Endothelial cell of umbilical vein (primary cell): ENCODE results near the gene KMT2C. TPM values are rescaled to one million over a fixed set of nuclear protein-coding genes. Genes with fewer than 3 reads are reported as not detected.

ENCODE experiments used
- BruUV-seq: library from RNA; stranded (reverse); fragments of 400-500 nt; replicated peaks from 2 replicates; lab custom pipeline; 2021; lab: Mats Ljungman, UMichigan
- CTCF ChIA-PET: fragments of 300-600, 350-600 bp; sonication (Branson Sonifier 250); formaldehyde crosslinking; loops from one replicate; lab custom pipeline; 2021; ENCODE audit warnings: antibody characterized with exemption, inconsistent platforms; lab: Charles Lee
- POLR2A ChIA-PET: fragments of 300-600, 350-600 bp; sonication (Branson Sonifier 250); formaldehyde crosslinking; loops from one replicate; lab custom pipeline; 2021; ENCODE audit warnings: antibody characterized with exemption, inconsistent platforms; lab: Charles Lee
- DNase-seq: peaks from one replicate; pipeline ENCODE4 v3.0.0-alpha.2; 2011; ENCODE audit warnings: low read depth, low spot score
- FAIRE-seq: peaks from 2 replicates; lab custom pipeline; 2011; peaks lifted over from hg19 to GRCh38; lab: Jason Lieb, UNC
- H2AFZ ChIP-seq: 2 replicates; pipeline ENCODE4 v1.6.0; 2012; ENCODE audit warnings: low read depth, low read length, control low read depth, inconsistent platforms
- H3K27ac ChIP-seq: 2 replicates; pipeline ENCODE4 v1.5.1; 2011; ENCODE audit warnings: low read depth, mild to moderate bottlenecking, control low read depth, low read length, moderate library complexity; ENCODE audit not compliant: insufficient read depth
- H3K27me3 ChIP-seq, 2 experiments: 2 replicates each; pipeline versions ENCODE4 v1.6.0 to v1.6.1; 2011; ENCODE audit warnings: low read length in 2 of 2, mixed read lengths in 1 of 2; ENCODE audit not compliant: control insufficient read depth in 2 of 2, insufficient read depth in 2 of 2
- H3K36me3 ChIP-seq, 2 experiments: 2 replicates in 1 of 2; 3 replicates in 1 of 2; pipeline ENCODE4 v1.5.1; 2011; ENCODE audit warnings: low read length in 2 of 2, mild to moderate bottlenecking in 1 of 2, moderate library complexity in 1 of 2; ENCODE audit not compliant: control insufficient read depth in 2 of 2, insufficient read depth in 2 of 2; ENCODE audit errors: extremely low read depth in 1 of 2
- H3K4me1 ChIP-seq: 3 replicates; pipeline ENCODE4 v1.5.1; 2011; ENCODE audit warnings: mild to moderate bottlenecking, low read length; ENCODE audit not compliant: control insufficient read depth, insufficient read depth; ENCODE audit errors: extremely low read depth
- H3K4me2 ChIP-seq: 2 replicates; pipeline ENCODE4 v1.6.1; 2011; ENCODE audit warnings: low read length, control low read depth, mixed read lengths; ENCODE audit not compliant: insufficient read depth
- H3K4me3 ChIP-seq, 3 experiments: fragments of 200-600 bp in 1 of 3; sonication (generic), shearing (Covaris generic) in 1 of 3; replicated peaks in 1 of 3; 2 replicates each; pipeline ENCODE4 v1.5.1; 2011 to 2016; ENCODE audit warnings: control low read depth in 3 of 3, low read length in 3 of 3, mild to moderate bottlenecking in 2 of 3, inconsistent platforms in 1 of 3, low read depth in 1 of 3, moderate library complexity in 1 of 3; ENCODE audit not compliant: insufficient read depth in 1 of 3
- H3K79me2 ChIP-seq: 2 replicates; pipeline ENCODE4 v1.6.0; 2012; ENCODE audit warnings: low read length, inconsistent platforms; ENCODE audit not compliant: control insufficient read depth, insufficient read depth
- H3K9ac ChIP-seq: replicated peaks from 2 replicates; pipeline ENCODE3; 2011; ENCODE audit warnings: low read length, control low read depth; ENCODE audit not compliant: insufficient read depth; ENCODE audit errors: extremely low read depth
- H3K9me1 ChIP-seq: replicated peaks from 3 replicates; pipeline ENCODE4 v1.6.0; 2011; ENCODE audit warnings: mild to moderate bottlenecking, low read length; ENCODE audit not compliant: control insufficient read depth, insufficient read depth; ENCODE audit errors: extremely low read depth
- H3K9me3 ChIP-seq: replicated peaks from 2 replicates; pipeline ENCODE4 v1.5.1; 2012; ENCODE audit warnings: low read length, inconsistent platforms; ENCODE audit not compliant: control insufficient read depth, insufficient read depth
- H4K20me1 ChIP-seq: replicated peaks from 2 replicates; pipeline ENCODE3; 2011; ENCODE audit warnings: mild to moderate bottlenecking, low read length; ENCODE audit not compliant: control insufficient read depth, insufficient read depth; ENCODE audit errors: extremely low read depth
- CTCF ChIP-seq, 2 donors: IDR thresholded peaks; 1 replicate in 1 of 2; 2 replicates in 1 of 2; pipeline ENCODE4 v1.5.1; 2011; ENCODE audit warnings: low read length in 2 of 2, mild to moderate bottlenecking in 2 of 2, moderate library complexity in 2 of 2, control low read depth in 1 of 2, inconsistent platforms in 1 of 2, low read depth in 1 of 2; ENCODE audit not compliant: insufficient read depth in 1 of 2; ENCODE audit errors: extremely low read depth in 1 of 2
- EZH2 ChIP-seq: IDR thresholded peaks from 2 replicates; pipeline ENCODE4 v1.6.1; 2012; ENCODE audit warnings: borderline replicate concordance, low read depth, mild to moderate bottlenecking, moderate library complexity, low read length, inconsistent platforms; ENCODE audit not compliant: severe bottlenecking
- FOS ChIP-seq: IDR thresholded peaks from 2 replicates; pipeline ENCODE4 v1.6.1; 2011; ENCODE audit warnings: mild to moderate bottlenecking, low read length, moderate library complexity, borderline replicate concordance; ENCODE audit not compliant: insufficient read depth
- GATA2 ChIP-seq: IDR thresholded peaks from 2 replicates; pipeline ENCODE4 v1.7.0; 2011; ENCODE audit warnings: low read depth, mild to moderate bottlenecking, moderate library complexity, mixed read lengths, low read length; ENCODE audit not compliant: insufficient read length, insufficient read depth
- JUN ChIP-seq: IDR thresholded peaks from 2 replicates; pipeline ENCODE4 v1.6.1; 2011; ENCODE audit warnings: borderline replicate concordance, low read depth; ENCODE audit not compliant: insufficient read length, insufficient read depth
- MYC ChIP-seq: IDR thresholded peaks from one replicate; pipeline ENCODE4 v1.6.1; 2011; ENCODE audit warnings: mild to moderate bottlenecking, low read depth, low read length
- POLR2A ChIP-seq: IDR thresholded peaks from 2 replicates; pipeline ENCODE4 v1.6.1; 2012; ENCODE audit warnings: low read depth, mild to moderate bottlenecking, control low read depth, low read length
- POLR2AphosphoS5 ChIP-seq: IDR thresholded peaks from 2 replicates; pipeline ENCODE4 v1.6.1; 2012; ENCODE audit warnings: low read depth, mild to moderate bottlenecking, control low read depth, low read length, moderate library complexity; ENCODE audit not compliant: insufficient read depth
- dilution Hi-C: fragments of 300-500 bp; cut with MboI; formaldehyde crosslinking; loops from one replicate; pipeline ENCODE4 v1.15.0; 2019; ENCODE audit warnings: low sequenced_read_pairs; ENCODE audit not compliant: extremely low pct_ligation_motif_present
- intact Hi-C: fragments of 100-400 bp; cut with micrococcal nuclease; formaldehyde crosslinking; loops from one replicate; pipeline ENCODE4 v1.10.0; 2022
- polyA plus RNA-seq, 4 experiments: library from polyadenylated mRNA; depleted of rRNA in 3 of 4; stranded (reverse) in 3 of 4; unstranded in 1 of 4; fragments of >200 nt; gene quantifications; 2 replicates each; pipeline versions ENCODE4 v1.2.1 to v1.2.3, GENCODE V29; 2011 to 2012; ENCODE audit warnings: missing spikeins in 1 of 4
- total RNA-seq: library from RNA; stranded (reverse); gene quantifications from 2 replicates; pipeline ENCODE4 v1.2.3, GENCODE V29; 2021
- TF ChIP-seq, protein P1 (sequence below): IDR thresholded peaks from 2 replicates; pipeline ENCODE4 v1.6.1; 2011; ENCODE audit not compliant: insufficient read depth, insufficient read length

KMT2C gene
- total and polyA plus RNA-seq, 2 donors (not counting 3 experiments of a cell fraction or from before 2014, with no cell fraction given): 8.0 to 53.7 TPM

- no peak for FAIRE-seq
- POLR2A ChIA-PET: no interaction called here
- dilution Hi-C loops: no loop called here
Observed at GRCh38 chr7:152180587-152180986, 255.2 kb downstream of the KMT2C start.

DNA sequence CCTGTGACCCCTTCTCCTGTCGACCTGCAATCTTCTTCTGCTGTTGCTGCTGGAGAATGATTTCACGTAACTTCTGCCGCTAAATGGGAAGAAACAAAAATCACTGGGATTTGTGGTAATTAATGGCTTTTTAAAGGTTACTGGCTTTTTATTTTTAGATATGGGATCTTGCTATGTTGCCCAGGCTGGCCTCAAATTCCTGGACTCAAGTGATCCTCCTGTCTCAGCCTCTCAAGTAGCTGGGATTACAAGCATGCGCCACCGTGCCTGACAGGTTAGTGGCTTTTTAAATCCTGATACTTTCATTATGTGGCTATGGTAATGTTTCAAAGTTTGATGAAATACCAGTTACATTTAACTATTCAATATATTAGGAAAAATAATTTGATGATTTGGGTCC lies 255.8 kb downstream of the KMT2C start:
- dilution Hi-C loops (no loop called here), intact Hi-C loops (no loop called here)
- H3K9me1 ChIP-seq: no peaks in the 10 kb centered on the region
- H3K4me2 ChIP-seq: no peak overlapping the region
- H4K20me1 ChIP-seq: no peaks in the 10 kb centered on the region
- H3K27ac ChIP-seq: no peak overlapping the region
- no peak overlapping the region for H2AFZ ChIP-seq
- CTCF ChIA-PET: interaction anchor here (1.2 kb wide), 1 partner anchor 8 kb away, joined by 3 read pairs; no protein-coding TSS in a partner anchor
- no peaks in the 10 kb centered on the region for H3K4me1 ChIP-seq
- H3K27me3 ChIP-seq: no peaks in the 10 kb centered on the region
- H3K79me2 ChIP-seq: no peaks in the 10 kb centered on the region
- no peak overlapping the region for H3K9ac ChIP-seq
- peaks cover 28 to 33% of the 10 kb centered on the region in 2 experiments for H3K36me3 ChIP-seq
- DNase-seq (no peak), FAIRE-seq (no peak)
- no peaks in the 10 kb centered on the region for H3K9me3 ChIP-seq
- no peak for TF ChIP-seq MYC
- TF ChIP-seq FOS: no peak
- no peak for TF ChIP-seq POLR2A
- TF ChIP-seq GATA2: no peak
- TF ChIP-seq POLR2AphosphoS5: no peak
- TF ChIP-seq CTCF (IDR thresholded peaks at IDR 0.05; ENCODE audit: extremely low read depth in 1 of 2, insufficient read depth in 1 of 2, low read depth in 1 of 2, low read length in 2 of 2): no peak
- TF ChIP-seq, protein P1, sequence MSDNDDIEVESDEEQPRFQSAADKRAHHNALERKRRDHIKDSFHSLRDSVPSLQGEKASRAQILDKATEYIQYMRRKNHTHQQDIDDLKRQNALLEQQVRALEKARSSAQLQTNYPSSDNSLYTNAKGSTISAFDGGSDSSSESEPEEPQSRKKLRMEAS: no peak
- TF ChIP-seq JUN: no peak
- no peak for TF ChIP-seq EZH2
- BruUV-seq: no TSS peak
- no peak overlapping the region for H3K4me3 ChIP-seq
- POLR2A ChIA-PET: no interaction called here

More at GRCh38 chr7:152180587-152180986, 255.2 kb downstream of the KMT2C start:
- Histone ChIP-seq H3K36me3 (peaks cover 28 to 33% of the 10 kb centered on the region in 2 experiments), H3K4me1 (no peaks in the 10 kb centered on the region), H3K4me3 (no peak overlapping the region), H3K27me3 (no peaks in the 10 kb centered on the region), H3K27ac (no peak overlapping the region), H3K4me2 (no peak overlapping the region), H3K79me2 (no peaks in the 10 kb centered on the region), H2AFZ (no peak overlapping the region), H3K9me1 (no peaks in the 10 kb centered on the region), H3K9ac (no peak overlapping the region), H4K20me1 (no peaks in the 10 kb centered on the region), H3K9me3 (no peaks in the 10 kb centered on the region)
- no TSS peak for BruUV-seq
- intact Hi-C loops: no loop called here
- DNase-seq: no peak
- no peak for TF ChIP-seq EZH2
- TF ChIP-seq GATA2: no peak
- TF ChIP-seq POLR2A: no peak
- TF ChIP-seq POLR2AphosphoS5: no peak
- no peak for TF ChIP-seq FOS
- TF ChIP-seq MYC: no peak
- no peak for TF ChIP-seq JUN
- TF ChIP-seq, protein P1: no peak
- CTCF ChIA-PET: interaction anchor here (1.2 kb wide), 1 partner anchor 8 kb away, joined by 3 read pairs; no protein-coding TSS in a partner anchor
